HG02870 (cell line): ENCODE results near the gene ALDH3B2.
A peak's percentile ranks its signal among the peaks of the same experiment; 100 is the strongest.

ENCODE experiments used
- ATAC-seq: cut with Tn5 transposase; IDR thresholded peaks from one replicate; pipeline ENCODE4 v1.9.1; 2021; ENCODE audit warnings: mild to moderate bottlenecking, moderate library complexity; ENCODE audit not compliant: unreplicated experiment

ALDH3B2 gene

GRCh38 chr11:67615728-67616430 lies 58.5 kb downstream of the ALDH3B2 start:
- no peak for ATAC-seq

GRCh38 chr11:67614730-67615714 lies 59.4 kb downstream of the ALDH3B2 start:
- ATAC-seq = no peak

GRCh38 chr11:67613960-67614715 lies 60.3 kb downstream of the ALDH3B2 start:
- peak; percentile 79 for ATAC-seq

GRCh38 chr11:67613313-67613959 lies 61.0 kb downstream of the ALDH3B2 start:
- ATAC-seq = no peak

- ATAC-seq = no peak
Observed at GRCh38 chr11:67612751-67613150, 61.7 kb downstream of the ALDH3B2 start.
